Spleen (tissue), 7 donors: ENCODE results near the gene GPATCH11.

Experiments
- POLR2A ChIP-seq, 3 donors: fragments of 450-650 bp; IDR thresholded peaks; one replicate each; pipeline ENCODE4 v1.5.1; 2017; ENCODE audit warnings: antibody characterized with exemption in 3 of 3, mild to moderate bottlenecking in 1 of 3
- POLR2AphosphoS5 ChIP-seq, 3 donors: sonication (generic); formaldehyde crosslinking; IDR thresholded peaks; one replicate each; pipeline ENCODE4 v1.5.1; 2017; ENCODE audit warnings: antibody characterized with exemption in 3 of 3
- TF ChIP-seq, protein P1 (sequence below), 11 experiments: fragments of 200-600 bp in 7 of 11; fragments of 450-650 bp in 4 of 11; sonication (generic) in 4 of 11; IDR thresholded peaks in 8 of 11; conservative IDR thresholded peaks in 3 of 11; 1 replicate in 7 of 11; 2 replicates in 4 of 11; pipeline versions ENCODE4 v1.4.0 to v1.8.0; 2016 to 2021; ENCODE audit warnings: antibody characterized with exemption in 11 of 11, inconsistent platforms in 4 of 11, mild to moderate bottlenecking in 1 of 11
- donor health status: DM: no; HTN: no; CAD: no; lungs with moderate emphysema.
- donor health status: DM: no; HTN: no; CAD: no.
- donor health status: DM: no; HTN: no; CAD: no.

DNA sequence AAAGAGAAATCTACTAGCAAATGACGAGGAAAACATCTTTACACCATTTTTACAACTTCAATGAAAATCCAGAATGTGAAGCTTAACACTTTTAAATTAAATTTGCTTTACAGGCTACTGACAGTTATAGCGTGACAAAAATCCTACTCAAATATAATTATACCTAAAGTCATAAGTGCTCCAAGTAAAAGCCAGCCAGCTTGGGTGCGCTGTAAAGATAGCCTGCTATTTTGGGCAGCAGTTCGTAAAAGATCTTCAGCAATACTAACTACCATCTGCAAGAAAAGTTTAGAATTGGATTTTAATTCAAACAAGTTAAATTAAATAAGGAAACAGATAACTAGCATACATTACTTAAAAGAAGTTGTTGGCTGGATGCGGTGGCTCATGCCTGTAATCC lies 22.5 kb upstream of the GPATCH11 start:
- TF ChIP-seq POLR2A (IDR thresholded peaks at IDR 0.05) (no peak), POLR2AphosphoS5 (IDR thresholded peaks at IDR 0.05) (no peak)
- TF ChIP-seq, protein P1, sequence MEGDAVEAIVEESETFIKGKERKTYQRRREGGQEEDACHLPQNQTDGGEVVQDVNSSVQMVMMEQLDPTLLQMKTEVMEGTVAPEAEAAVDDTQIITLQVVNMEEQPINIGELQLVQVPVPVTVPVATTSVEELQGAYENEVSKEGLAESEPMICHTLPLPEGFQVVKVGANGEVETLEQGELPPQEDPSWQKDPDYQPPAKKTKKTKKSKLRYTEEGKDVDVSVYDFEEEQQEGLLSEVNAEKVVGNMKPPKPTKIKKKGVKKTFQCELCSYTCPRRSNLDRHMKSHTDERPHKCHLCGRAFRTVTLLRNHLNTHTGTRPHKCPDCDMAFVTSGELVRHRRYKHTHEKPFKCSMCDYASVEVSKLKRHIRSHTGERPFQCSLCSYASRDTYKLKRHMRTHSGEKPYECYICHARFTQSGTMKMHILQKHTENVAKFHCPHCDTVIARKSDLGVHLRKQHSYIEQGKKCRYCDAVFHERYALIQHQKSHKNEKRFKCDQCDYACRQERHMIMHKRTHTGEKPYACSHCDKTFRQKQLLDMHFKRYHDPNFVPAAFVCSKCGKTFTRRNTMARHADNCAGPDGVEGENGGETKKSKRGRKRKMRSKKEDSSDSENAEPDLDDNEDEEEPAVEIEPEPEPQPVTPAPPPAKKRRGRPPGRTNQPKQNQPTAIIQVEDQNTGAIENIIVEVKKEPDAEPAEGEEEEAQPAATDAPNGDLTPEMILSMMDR (IDR thresholded peaks at IDR 0.05 in 8 of 11, conservative IDR thresholded peaks at IDR 0.05 in 3 of 11): no peak
